ENCODE measurements around the gene DCAF8L1. TPM values are rescaled to one million over a fixed set of nuclear protein-coding genes. Genes with fewer than 3 reads are reported as not detected.
A peak's percentile ranks its signal among the peaks of the same experiment; 100 is the strongest.
"Not testable (repeated sequence)": the region's sequence is repeated elsewhere in the genome, so short reads cannot be mapped to it uniquely, and the experiment has no call there.

The DCAF8L1 gene
- total and polyA plus RNA-seq, 2 of the 8 experiments (the other 6 are each of a cell fraction or from before 2014, with no cell fraction given) = not detected

DNA sequence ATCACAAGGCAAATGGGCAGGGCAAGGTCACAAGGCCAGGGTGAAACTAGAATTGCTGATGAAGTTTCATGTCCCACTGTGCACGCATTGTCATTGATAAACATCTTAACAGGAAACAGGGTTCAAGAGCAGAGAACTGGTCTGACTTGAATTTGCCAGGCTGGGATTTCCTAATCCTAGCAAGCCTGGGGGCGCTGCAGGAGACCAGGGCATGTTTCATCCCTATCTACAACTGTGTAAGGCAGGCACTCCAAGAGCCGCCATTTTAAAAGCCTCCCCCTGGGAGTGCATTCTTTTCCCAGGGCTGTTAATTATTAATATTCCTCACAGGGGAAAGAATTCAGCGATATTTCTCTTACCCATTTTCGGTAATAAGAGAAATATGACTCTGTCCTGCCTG is 15.9 kb downstream of the DCAF8L1 start:
- H3K56ac ChIP-seq (replicated peaks; ENCODE audit: insufficient read length, low read depth, low read length); H2AK5ac ChIP-seq (ENCODE audit: low read depth, low read length); H3K79me2 ChIP-seq (ENCODE audit: control insufficient read depth in 1 of 2, insufficient read depth in 2 of 2, low read length in 2 of 2); H3K4ac ChIP-seq (replicated peaks; ENCODE audit: insufficient read length, low read depth, low read length); H3K23ac ChIP-seq (ENCODE audit: insufficient read length); H4K8ac ChIP-seq (ENCODE audit: extremely low read depth, insufficient read depth, low read length); H3K18ac ChIP-seq (ENCODE audit: extremely low read depth, low read length); H3K79me1 ChIP-seq (ENCODE audit: low read depth, low read length); H3K4me3 ChIP-seq (ENCODE audit: extremely low read depth in 1 of 4, insufficient read depth in 2 of 4, low read depth in 3 of 4, low read length in 4 of 4); DNase-seq (ENCODE audit: low read depth in 1 of 2, low spot score in 2 of 2); H4K20me1 ChIP-seq (replicated peaks in 1 of 2; ENCODE audit: control insufficient read depth in 1 of 2, insufficient read depth in 2 of 2, low read length in 2 of 2); H3K9me3 ChIP-seq (ENCODE audit: insufficient read depth in 2 of 2, low read depth in 1 of 2, low read length in 1 of 2); H2BK5ac ChIP-seq (ENCODE audit: low read depth, low read length); H3K27ac ChIP-seq (ENCODE audit: low read depth, low read length); H4K5ac ChIP-seq (ENCODE audit: insufficient read length, low read depth, low read length); H4K91ac ChIP-seq (replicated peaks; ENCODE audit: insufficient read length, low read length); H3K9ac ChIP-seq (replicated peaks in 1 of 4; ENCODE audit: extremely low read depth in 1 of 4, low read depth in 3 of 4, low read length in 3 of 4); H2AFZ ChIP-seq (ENCODE audit: low read length); H2BK12ac ChIP-seq (ENCODE audit: low read depth, low read length); H2BK120ac ChIP-seq (replicated peaks; ENCODE audit: low read depth, low read length); H3K23me2 ChIP-seq (ENCODE audit: low read depth, low read length); H2BK20ac ChIP-seq (ENCODE audit: low read length); H3K36me3 ChIP-seq (ENCODE audit: control insufficient read depth in 2 of 4, insufficient read depth in 4 of 4, low read length in 3 of 4); H2BK15ac ChIP-seq (ENCODE audit: low read length); H3K27me3 ChIP-seq (replicated peaks in 1 of 4; ENCODE audit: control insufficient read depth in 3 of 4, extremely low read depth in 1 of 4, insufficient read depth in 3 of 4, low read length in 3 of 4); CTCF ChIA-PET (ENCODE audit: partially characterized antibody); FAIRE-seq; H3K14ac ChIP-seq (ENCODE audit: insufficient read length); H3K4me1 ChIP-seq (replicated peaks in 1 of 4; ENCODE audit: control insufficient read depth in 3 of 4, insufficient read depth in 4 of 4, low read length in 3 of 4); POLR2A ChIA-PET (ENCODE audit: partially characterized antibody); H3K4me2 ChIP-seq (ENCODE audit: insufficient read depth in 1 of 2, low read depth in 2 of 2, low read length in 2 of 2): not testable (repeated sequence)
- TF ChIP-seq EP300 (IDR thresholded peaks at IDR 0.05; ENCODE audit: borderline replicate concordance in 1 of 2, low read depth in 2 of 2, low read length in 2 of 2) = peak in 1 of 2 experiments; percentile 31; a peak in 2 of 3 replicates
- 93% methylated on average over 2 of the region's 5 CpGs; no CpG with 5 or more reads in 1 of the 2 experiments for WGBS, 2 experiments (ENCODE audit: extremely low coverage in 1 of 2, insufficient coverage in 1 of 2, insufficient read length in 1 of 2, insufficient replicate concordance in 2 of 2, low coverage in 1 of 2, low lambda C conversion rate in 2 of 2, missing lambda C conversion rate in 1 of 2)

Data from H1 (cell line).